Frontal cortex (tissue), 4 donors: ENCODE data around the gene MT1X. TPM values are rescaled to one million over a fixed set of nuclear protein-coding genes. Genes with fewer than 3 reads are reported as not detected.
"Not testable (repeated sequence)": the region's sequence is repeated elsewhere in the genome, so short reads cannot be mapped to it uniquely, and the experiment has no call there.

Experiments used
- DNase-seq, 2 donors: peaks; one replicate each; pipeline ENCODE4 v3.0.0; 2012; ENCODE audit warnings: low spot score in 2 of 2
- FAIRE-seq: peaks from 2 replicates; lab custom pipeline; 2012; peaks lifted over from hg19 to GRCh38; lab: Jason Lieb, UNC
- total RNA-seq: library from RNA; depleted of rRNA; stranded (reverse); fragments of >200 nt; gene quantifications from one replicate; pipeline ENCODE4 v1.2.3, GENCODE V29; 2014
- donor health status: control.
- donor health status: control.
- donor health status: control.

The MT1X gene
- total RNA-seq, 1 donor from 2014 or later, result 7.7 TPM

GRCh38 chr16:56652600-56652999, 29.7 kb upstream of the MT1X start:
- FAIRE-seq (no peak), DNase-seq (no peak)

- FAIRE-seq, result no peak
- no peak for DNase-seq
These were observed 29.1 kb upstream of the MT1X start for GRCh38 chr16:56653218-56653617.

GRCh38 chr16:56657555-56658326, 24.5 kb upstream of the MT1X start, which contains the start of gene MT1F:
TSS of gene MT1F (plus strand) at chr16:56657959. CDS start at chr16:56658059, 100 bp downstream.
- FAIRE-seq, result no peak
- peak; percentile 42 to 58 for DNase-seq

GRCh38 chr16:56658327-56658875, 23.9 kb upstream of the MT1X start:
- peak in 1 of 2 donors; percentile 49 for DNase-seq
- FAIRE-seq, result no peak

GRCh38 chr16:56662357-56663354, 19.6 kb upstream of the MT1X start:
- FAIRE-seq, result no peak
- DNase-seq, result peak in 1 of 2 donors; percentile 34

- FAIRE-seq, result no peak
- no peak for DNase-seq
These were observed 17.8 kb upstream of the MT1X start for GRCh38 chr16:56664506-56664905.

- not testable (repeated sequence) for DNase-seq, FAIRE-seq
These were observed 16.7 kb upstream of the MT1X start for GRCh38 chr16:56665286-56666261.

GRCh38 chr16:56667581-56668571, 14.4 kb upstream of the MT1X start, which contains the start of gene MT1G:
TSS of gene MT1G (minus strand) at chr16:56668065. CDS start at chr16:56667993, 72 bp downstream.
- FAIRE-seq, result no peak
- DNase-seq, result no peak

GRCh38 chr16:56669005-56669839, 13.0 kb upstream of the MT1X start, which contains the start of gene MT1H:
TSS of gene MT1H (plus strand) at chr16:56669814. CDS start at chr16:56669885, 71 bp downstream.
- DNase-seq, result no peak
- no peak for FAIRE-seq

- DNase-seq, result no peak
- no peak for FAIRE-seq
These were observed 12.2 kb upstream of the MT1X start for GRCh38 chr16:56669840-56670619.

- no peak for DNase-seq
- FAIRE-seq, result no peak
These were observed 11.7 kb upstream of the MT1X start for GRCh38 chr16:56670620-56670934.

GRCh38 chr16:56671691-56672090, 10.6 kb upstream of the MT1X start:
- DNase-seq, result not testable (repeated sequence)

GRCh38 chr16:56672171-56672570, 10.1 kb upstream of the MT1X start:
- FAIRE-seq, DNase-seq: not testable (repeated sequence)

More at GRCh38 chr16:56671691-56672090, 10.6 kb upstream of the MT1X start:
- not testable (repeated sequence) for FAIRE-seq

- no peak for DNase-seq
- no peak for FAIRE-seq
These were observed 9.3 kb upstream of the MT1X start for GRCh38 chr16:56672761-56673536.

GRCh38 chr16:56673921-56674320, 8.3 kb upstream of the MT1X start:
- DNase-seq (no peak), FAIRE-seq (no peak)
